NCI-H446 treated with DMSO at 0.1 percent for 48 hours (cell line): ENCODE data around the gene ROR2.
A peak's percentile ranks its signal among the peaks of the same experiment; 100 is the strongest.

Experiments
- DNase-seq: peaks from one replicate; lab custom pipeline; 2025; lab: John Stamatoyannopoulos, UW

The ROR2 gene

DNA sequence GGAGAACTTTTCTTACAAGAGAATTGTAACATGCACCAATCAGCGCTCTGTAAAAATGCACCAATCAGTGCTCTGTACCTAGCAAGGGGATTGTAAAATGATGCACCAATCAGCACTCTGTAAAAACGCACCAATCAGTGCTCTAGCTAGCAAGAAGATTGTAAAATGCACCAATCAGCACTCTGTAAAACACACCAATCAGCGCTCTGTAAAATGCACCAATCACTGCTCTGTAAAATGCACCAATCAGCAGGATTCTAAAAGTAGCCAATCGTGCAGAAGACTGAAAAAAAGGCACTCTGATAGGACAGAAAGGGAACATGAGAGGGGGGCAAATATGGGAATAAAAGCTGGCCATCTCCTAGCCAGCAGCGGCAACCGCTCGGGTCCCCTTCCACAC, 233.2 kb downstream of the ROR2 start:
- no peak for DNase-seq

DNA sequence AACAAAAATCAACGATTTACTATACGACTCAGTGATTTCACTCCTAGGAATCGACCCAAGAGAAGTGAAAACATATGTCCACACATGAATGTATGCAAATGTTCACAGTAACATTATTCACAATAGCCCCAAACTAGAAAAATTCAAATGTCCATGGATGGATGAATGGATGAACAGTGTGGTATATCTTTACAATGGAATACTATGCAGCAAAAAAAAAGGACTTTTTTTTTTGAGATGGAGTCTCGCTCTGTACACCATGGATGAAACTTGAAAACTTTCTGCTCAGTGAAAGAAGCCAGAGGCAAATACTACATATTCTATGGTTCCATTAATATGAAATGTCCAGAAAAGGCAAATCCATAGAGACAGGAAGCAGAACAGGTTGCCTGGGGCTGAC, 233.8 kb downstream of the ROR2 start:
- no peak for DNase-seq

DNA sequence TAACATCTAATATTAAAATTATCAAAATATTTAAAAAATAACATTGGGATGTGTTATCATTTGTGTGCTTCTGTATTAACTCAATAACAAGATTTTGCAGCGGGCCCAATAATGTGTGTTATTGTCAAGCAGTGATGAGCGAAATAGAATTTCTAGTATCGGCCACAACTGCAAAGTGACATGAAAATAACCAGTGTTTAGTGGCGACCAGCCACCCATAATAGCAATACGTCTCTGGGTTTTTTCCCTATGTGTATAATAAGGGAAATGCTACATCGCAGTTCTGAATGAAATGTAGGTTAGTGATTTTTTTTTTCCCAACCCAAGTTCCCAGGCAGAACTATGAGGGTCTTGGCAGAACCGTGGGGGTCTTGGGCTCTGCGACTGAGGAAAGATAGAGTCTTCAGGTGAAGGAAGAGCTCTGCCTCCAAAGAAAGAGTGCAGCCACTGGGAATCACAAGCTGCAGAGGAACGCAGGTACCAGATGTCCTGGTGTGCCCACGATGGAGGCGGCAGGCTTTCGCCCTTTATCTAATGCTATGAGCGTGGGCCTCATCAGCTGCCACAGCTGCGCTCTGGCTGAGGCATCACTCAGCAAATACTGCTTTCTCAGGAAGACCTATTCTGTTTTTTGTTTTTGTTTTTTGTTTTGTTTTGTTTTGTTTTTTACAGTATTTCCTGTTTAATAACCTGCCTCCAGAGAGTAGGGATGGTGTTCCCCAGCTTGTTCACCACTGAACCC, 235.0 kb downstream of the ROR2 start:
- no peak for DNase-seq

DNA sequence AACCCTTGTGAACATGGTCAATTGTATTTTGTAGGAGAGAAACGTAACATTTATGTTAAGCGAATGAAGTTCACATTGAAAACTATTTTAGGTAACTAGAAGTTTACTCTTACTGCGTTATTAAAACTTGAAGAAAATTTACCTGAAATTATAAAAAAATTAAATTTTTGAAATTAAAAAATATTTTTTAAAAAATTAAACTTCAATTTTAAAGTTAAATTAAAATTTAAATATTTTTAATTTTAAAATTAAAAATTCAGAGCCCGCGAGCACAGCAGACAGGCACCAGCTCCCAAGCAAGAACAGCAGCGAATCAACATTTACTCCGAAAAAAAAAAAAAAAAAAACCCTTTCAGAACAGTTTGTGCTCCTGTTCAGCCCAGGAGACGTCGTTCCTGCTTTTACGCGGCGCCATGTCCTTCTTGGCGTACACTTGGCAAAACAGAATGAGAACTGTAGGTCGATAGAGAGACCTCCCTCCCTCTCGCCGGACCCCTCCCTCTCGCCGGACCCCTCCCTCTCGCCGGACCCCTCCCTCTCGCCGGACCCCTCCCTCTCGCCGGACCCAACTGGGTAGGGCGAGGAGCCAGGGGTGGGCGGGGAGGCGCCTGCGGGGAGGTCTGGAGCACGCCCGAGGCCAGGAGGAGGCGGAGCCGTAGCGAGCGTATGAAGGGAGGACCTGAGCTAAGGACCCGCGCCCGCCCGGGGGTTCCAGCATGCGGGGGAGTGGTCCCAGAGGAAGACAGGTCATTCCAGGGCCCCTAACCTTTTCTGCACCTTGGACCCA, 235.8 kb downstream of the ROR2 start:
- no peak for DNase-seq

DNA sequence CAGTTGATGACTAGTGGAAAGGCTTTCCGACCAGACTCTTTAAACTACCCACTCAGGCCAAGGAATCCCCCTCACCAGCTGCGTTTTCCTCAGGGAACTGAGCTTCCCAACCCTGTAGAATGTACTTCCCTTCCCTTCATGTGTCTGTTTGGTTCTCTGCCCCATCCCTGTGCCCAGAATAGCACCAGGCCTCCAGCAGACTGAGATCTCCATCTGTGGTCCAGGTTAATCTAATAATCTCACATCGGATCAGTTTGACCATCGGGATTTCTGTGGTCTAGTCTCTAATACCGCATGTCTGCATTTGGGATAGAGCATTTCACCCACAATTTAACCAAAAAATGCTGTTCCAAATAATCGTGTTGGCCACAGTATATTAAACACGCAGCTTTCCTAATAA, 237.2 kb downstream of the ROR2 start:
- DNase-seq: no peak

DNA sequence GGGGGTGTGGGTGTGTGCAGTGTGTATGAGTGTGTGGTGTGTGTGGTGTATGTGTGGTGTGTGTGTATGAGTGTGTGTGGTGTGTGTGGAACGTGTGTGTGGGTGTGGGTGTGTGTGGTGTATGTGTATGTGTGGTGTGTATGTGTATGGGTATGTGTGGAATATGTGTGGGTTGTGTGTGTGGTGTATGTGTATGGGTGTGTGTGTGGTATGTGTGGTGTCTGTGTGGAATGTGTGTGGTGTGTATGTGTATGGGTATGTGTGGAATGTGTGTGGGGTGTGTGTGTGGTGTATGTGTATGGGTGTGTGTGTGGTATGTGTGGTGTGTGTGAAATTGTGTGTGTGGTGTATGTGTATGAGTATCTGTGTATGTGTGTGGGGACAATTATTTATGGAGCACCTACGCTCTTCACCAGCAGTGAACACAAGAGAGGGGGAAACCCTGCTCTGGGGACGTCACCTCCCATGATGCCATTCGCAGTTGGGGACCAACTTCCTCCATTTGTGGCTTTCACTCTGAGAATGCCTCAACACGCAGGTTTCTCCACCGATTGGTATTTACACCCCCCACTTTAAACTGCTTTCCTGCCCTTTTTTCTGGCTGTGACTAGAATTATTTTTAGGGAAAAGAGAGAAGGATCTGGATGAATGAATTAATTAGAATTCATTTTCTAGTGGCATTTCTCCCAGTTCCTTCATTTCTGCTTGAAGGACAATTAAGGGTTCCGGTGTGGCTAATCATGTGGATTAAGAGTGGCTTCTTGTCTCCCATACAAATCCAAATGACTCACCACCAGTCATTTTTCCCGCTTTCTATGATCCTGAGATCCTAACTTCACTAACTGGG, 238.1 kb downstream of the ROR2 start:
- no peak for DNase-seq

DNA sequence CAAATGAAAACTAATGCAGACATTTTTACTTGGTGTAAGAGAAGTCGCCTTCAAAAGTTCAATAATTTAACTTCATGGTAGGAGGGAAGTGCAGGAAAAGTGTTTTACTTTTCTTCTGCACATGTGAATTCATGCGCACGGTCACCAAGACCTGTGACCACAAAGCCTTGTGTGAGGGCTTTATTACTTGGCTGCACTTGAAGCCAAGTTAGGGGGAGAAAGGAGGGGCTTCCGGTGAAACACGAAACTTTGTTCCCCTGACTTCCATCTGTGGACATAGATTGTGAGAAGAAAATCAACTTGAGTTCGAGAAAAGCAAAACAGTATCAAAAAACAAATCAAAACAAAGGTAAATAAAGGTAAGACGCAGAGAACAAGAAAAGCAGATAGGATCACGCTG, 239.9 kb downstream of the ROR2 start:
- no peak for DNase-seq

DNA sequence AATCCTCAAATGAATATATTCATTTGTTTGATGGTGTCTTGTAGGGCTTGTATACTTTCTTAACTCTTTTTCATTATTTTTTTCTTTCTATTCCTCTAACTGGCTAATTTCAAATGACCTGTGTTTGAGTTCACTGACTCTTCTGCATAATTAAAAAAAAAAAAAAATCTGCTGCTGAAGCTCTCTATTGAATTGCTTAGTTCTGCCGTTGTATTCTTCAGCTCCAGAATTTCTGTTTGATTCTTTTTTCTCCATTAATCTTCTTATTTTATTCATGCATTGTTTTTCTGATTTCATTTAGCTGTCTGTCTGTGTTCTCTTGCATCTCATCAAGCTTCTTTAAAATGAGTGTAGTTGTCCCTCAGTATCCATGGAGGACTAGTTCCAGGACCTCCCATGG, 244.6 kb downstream of the ROR2 start:
- no peak for DNase-seq

DNA sequence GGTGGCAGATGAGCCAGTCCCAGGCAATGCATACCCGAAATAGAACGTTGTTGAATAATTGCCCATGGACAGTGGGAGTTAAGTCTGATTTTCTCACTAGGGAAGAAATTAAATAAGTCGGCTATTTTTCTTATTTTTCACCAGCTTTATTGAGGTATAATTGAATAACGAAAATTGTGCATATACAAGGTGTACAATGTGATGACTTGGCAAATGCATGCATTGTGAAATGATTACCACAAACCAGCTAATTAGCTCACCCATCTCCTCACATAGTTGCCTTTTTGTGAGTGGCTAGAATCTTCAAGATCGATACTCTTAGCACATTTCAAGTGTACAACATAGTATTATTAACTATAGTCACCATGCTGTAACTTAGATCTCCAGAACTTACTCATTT, 249.6 kb downstream of the ROR2 start:
- no peak for DNase-seq

DNA sequence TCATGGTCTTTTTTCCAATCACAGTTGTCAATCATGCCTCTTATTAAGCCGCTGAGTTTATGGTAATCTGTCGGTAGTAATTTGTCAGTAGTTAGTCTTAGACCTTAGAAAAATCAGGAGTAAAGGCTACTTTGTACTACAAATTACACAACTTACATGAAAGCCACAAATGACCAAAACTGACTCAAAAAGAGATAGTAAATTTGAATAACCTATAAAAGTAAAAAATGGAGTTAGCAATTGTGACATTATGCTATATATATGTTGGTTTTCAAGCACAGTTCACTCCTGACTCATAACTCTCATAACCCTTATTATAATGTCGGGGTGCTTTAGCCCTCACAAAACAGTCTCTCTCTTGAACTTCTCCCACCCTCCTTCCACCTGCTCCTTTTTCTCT, 251.8 kb downstream of the ROR2 start:
- DNase-seq: no peak

DNA sequence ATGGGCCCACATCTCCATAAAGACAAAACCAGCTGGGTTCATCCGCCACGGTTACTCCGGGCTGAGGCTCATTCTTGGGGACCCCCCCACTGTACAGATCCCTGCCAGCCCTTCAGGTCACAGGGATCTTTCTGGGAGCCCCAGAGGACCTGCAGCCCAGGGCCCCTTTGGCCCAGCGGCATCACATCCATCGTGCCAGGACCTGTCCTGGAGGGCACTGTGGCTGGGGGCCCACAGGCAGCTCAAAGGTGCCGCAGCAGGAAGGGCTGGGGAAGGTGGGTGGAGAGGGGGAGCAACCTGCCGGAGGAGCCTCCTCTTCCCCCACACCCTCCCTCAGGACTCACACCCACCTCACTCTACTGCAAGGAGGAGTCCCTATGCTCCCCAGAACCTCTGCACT, 252.8 kb downstream of the ROR2 start:
- no peak for DNase-seq

DNA sequence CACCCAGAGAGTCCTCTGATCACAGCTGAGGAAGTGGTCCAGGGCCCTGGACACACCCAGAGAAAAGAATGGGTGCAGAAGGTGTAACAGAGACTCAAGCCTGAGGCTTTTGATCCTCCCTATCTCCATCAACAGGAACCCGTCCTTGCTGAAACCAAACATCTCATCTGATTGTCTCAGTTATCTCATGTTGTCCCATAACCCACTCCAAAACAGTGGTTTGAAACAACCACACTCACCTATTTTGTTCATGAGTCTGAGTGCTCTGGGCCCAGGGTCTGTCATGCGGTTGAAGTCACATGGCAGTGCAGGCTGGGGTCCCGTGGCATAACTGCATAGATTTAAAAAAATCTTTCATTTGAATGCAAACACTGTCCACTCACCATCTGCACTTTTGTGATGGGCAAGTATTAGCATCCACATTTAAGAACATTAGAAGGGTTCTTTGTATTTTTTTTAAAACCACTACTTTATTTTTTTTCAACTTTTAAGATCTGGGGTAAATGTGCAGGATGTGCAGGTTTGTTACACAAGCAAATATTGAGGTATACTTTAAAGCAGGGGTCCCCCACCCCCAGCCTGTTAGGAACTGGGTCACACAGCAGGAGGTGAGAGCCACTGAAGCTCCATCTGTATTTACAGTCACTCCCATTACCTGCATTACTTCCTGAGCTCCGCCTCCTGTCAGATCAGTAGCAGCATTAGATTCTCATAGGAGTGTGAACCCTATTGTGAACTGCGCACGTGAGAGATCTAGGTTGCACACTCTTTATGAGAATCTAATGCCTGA, 255.8 kb downstream of the ROR2 start:
- DNase-seq: no peak

DNA sequence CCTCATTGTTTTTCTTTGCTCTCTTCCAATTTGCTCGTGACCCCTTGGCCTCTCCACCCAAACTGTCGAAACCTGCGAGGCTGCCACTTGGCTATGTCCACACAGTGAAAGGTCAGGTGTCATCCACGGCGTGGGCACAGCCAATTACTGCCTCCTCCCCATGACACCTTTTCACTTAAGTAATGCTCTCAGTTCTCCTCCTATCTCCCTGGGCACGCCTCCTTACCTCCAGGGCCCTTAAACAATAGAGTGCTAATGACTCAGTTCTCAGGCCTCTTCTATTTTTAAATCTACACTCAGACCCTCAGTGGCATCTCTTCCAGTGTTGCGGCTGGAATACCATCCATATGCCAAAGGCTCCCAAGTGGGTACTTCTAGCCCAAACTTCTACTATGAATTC, 256.8 kb downstream of the ROR2 start:
- no peak for DNase-seq

DNA sequence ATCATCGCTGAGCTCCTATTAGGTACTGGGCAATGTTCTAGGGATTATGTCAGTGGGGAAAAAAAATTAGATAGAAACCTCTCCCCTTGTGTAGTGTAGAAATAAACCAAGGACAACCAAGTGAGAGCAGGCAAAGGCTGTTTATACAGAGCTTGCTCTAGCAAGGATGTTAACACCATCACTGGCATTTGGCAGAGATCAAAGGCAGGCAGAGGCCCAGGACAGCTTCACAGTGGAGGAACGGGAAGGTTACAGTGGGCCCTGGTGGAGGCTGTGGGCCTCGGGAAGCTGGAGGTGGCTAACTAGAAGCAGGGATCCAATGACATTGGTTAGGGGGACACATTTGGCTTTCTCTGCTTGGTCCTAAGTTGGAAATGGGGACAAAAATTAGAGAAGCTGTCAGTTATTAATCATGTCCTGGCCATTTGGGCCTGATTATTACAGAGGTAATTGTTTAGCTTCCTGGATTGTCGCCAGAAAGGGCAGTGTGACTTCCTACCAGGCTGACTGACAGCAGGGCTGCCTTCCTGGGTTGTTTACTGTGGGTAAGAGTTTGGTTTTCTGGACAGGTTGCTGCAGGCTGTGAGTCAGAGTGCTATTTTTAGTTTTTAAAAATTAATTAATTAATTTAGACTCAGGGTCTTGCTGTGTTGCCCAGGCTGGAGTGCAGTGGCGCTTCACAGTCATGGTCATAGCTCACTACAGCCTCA, 259.3 kb downstream of the ROR2 start:
- no peak for DNase-seq

DNA sequence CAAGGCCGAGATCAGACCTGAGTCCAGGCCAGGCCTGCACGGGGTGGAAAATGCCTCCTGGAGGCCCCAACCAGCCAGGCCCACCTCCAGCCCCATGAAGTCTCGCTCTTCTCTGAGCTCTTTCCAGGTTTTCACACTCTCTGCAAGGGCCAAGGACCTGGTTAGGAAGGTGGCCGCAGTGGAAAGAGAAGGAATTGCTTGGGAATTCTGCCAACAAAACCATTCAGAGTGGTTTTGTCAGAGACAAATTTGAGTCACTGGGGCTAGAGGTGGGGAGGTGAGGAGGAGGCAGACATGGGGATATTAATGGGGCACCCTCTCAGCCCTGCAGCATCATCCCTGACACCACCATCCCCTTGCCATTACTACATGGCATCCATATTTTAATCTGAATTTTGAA, 261.0 kb downstream of the ROR2 start:
- no peak for DNase-seq

DNA sequence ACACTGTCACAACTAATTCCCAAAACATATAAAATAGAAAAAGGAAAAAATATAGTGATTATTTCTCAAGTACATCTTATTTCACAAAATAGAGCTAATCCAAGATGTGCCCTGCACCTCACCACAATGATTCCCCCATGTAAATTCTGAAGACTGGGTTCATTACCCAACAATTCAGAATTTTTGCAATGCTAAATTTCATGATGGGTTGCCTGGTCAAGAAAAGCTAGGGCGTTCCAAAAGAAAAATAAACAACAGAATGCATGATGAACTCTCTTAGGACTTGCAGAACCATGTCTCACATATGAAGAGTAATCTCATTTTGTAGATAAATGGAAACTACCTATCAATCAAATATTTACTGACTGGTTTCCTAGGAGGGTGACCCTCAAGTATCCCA, 266.8 kb downstream of the ROR2 start:
- DNase-seq: no peak

DNA sequence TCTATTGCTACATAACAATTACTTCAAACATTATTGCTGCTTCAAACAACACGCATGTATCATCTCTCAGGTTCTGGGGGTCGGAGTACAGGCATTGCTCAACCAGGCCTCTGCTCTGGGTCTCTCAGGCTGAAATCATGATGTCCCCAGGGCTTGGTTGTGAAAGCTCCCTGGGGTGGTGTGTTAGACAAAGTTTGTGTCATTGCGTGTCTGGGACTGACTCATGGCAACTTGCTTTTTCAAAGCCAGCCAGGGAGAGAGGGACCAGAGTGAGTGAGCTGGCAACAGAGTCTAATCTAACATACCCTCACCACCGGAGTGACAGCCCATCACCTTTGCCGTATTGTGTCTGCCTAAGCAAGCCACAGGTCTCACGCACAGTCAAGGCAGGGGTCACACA, 267.2 kb downstream of the ROR2 start:
- no peak for DNase-seq

DNA sequence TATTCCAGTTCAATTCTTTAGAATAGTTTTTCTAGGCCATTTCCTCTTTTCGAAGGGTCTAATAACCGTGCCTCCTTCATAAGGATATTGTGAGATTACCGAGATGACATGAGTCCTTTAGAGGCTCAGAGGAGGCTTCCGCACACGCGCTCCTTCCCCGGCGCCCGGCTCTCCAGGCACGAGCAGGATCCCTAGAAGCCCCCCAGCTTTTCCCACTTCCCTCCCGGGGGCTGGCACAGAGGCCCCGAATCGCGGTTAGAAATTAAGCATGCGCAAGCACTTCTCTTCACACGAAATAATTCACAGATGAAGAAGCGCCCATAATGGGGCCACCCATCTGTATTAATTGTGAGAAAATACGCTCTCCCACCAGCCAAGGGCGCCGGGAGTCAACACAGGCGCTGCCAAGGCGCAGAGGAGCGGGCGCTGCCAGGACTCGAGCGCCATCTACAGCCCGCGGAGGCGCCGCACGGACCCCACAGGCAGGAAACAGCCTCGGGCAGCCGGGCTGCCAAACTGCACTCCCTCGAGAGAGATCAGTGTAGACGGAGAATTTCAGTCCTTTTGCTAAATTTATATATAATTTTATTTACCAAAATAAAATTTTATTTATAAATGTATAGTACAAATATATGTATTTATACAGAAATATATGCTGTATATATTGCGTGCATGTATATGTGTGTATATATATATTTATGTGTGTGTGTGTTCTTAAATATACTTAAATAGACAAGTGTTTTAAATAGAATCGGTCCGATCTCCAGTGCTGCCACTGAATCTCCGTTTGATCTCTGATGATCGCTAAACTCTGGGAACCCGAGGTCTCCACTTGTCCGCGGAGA, 268.3 kb downstream of the ROR2 start:
- DNase-seq: peak; percentile 13

DNA sequence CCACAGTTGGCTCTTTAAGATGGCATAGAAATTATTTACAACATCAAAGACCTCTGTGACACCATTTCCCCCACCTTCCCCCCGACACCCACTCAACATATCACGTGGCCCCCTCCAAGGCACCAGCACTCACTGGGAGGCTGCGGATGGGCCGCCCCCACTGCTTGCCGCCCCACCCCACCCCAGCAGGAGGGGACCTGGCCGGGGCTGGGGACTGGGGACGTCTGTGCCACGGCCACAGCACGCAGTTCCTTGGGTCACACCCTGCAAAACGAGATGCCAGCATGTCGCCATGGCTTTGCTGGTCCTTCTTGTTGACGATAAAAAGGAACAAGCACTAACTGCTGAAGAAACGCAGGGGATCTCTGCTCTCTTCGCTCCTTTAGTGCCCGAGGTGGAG, 269.0 kb downstream of the ROR2 start:
- no peak for DNase-seq

DNA sequence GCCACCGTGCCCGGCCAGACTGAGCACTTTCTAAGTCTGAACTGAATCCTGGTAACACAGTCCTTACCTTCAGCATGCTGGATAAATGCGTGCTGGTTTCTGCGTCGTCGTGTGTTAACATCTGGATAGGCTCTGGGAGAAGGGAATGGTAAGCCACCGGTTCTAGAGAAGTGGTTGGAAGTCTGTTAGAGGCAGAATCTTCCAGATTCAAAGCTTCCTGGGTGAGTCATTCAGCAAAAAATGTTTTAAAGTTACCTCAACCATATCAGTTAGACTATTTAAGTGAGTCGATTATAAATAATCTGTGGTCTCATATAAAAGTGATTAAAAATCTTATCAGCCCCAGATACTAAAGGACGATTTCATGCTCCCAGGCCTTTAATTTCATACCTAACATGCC, 269.9 kb downstream of the ROR2 start:
- no peak for DNase-seq
